K562 (cell line): ENCODE results near the gene CENPV. TPM values are rescaled to one million over a fixed set of nuclear protein-coding genes. Genes with fewer than 3 reads are reported as not detected.

Source experiments
- ELF4 ChIP-seq: fragments of 450-650 bp; formaldehyde crosslinking; IDR thresholded peaks from 2 replicates; pipeline ENCODE4 v1.4.0; 2022; ENCODE audit warnings: missing genetic modification characterization
- EP400 ChIP-seq: fragments of 450-650 bp; IDR thresholded peaks from 2 replicates; pipeline ENCODE4 v1.6.1; 2017; ENCODE audit warnings: antibody characterized with exemption, mild to moderate bottlenecking, moderate library complexity
- FUS ChIP-seq: fragments of 200-400 bp; formaldehyde crosslinking; optimal IDR thresholded peaks from 2 replicates; pipeline ENCODE3; 2017; ENCODE audit warnings: low read depth, low read length
- GABPB1 ChIP-seq: sonication (generic); formaldehyde crosslinking; IDR thresholded peaks from 2 replicates; pipeline ENCODE4 v1.8.0; 2022; ENCODE audit warnings: mild to moderate bottlenecking, missing genetic modification reagents
- HLTF ChIP-seq: fragments of 450-650 bp; IDR thresholded peaks from 2 replicates; pipeline ENCODE4 v1.6.1; 2016
- HSF4 ChIP-seq: fragments of 250-450 bp; sonication (Bioruptor Pico); IDR thresholded peaks from 2 replicates; pipeline ENCODE4 v2.1.2; 2022; ENCODE audit warnings: mild to moderate bottlenecking, moderate library complexity, borderline replicate concordance
- LARP7 ChIP-seq: fragments of 450-650 bp; IDR thresholded peaks from 2 replicates; pipeline ENCODE4 v1.6.1; 2016
- MAFF ChIP-seq: IDR thresholded peaks from 2 replicates; pipeline ENCODE4 v1.6.1; 2012; ENCODE audit warnings: low read length, improper control_type of control experiment
- NCOA2 ChIP-seq, 2 experiments: fragments of 450-650 bp; IDR thresholded peaks; 2 replicates each; pipeline ENCODE4 v1.6.1; 2018; ENCODE audit warnings: mild to moderate bottlenecking in 2 of 2, moderate library complexity in 1 of 2; ENCODE audit not compliant: partially characterized antibody in 2 of 2
- NFYB ChIP-seq: IDR thresholded peaks from 2 replicates; pipeline ENCODE4 v1.6.1; 2011; ENCODE audit warnings: mild to moderate bottlenecking, moderate library complexity; ENCODE audit not compliant: insufficient read length; ENCODE audit errors: extremely low read depth
- POLR3G ChIP-seq: IDR thresholded peaks from 2 replicates; pipeline ENCODE4 v1.6.1; 2011; ENCODE audit not compliant: insufficient read length, insufficient replicate concordance; ENCODE audit errors: extremely low read depth
- PPARD ChIP-seq: fragments of 250-450 bp; sonication (Bioruptor Pico); IDR thresholded peaks from 2 replicates; pipeline ENCODE4 v1.8.0; 2022; ENCODE audit warnings: inconsistent platforms, mild to moderate bottlenecking, moderate library complexity
- RCOR1 ChIP-seq, 2 experiments: IDR thresholded peaks; 2 replicates each; pipeline ENCODE4 v1.6.1; 2012; ENCODE audit warnings: low read depth in 2 of 2, low read length in 2 of 2, borderline replicate concordance in 1 of 2, improper control_type of control experiment in 1 of 2
- SMAD1 ChIP-seq: fragments of 150-350 bp; IDR thresholded peaks from 2 replicates; pipeline ENCODE4 v1.6.1; 2014; ENCODE audit warnings: low read length, low read depth; ENCODE audit not compliant: partially characterized antibody
- SMARCA4 ChIP-seq: fragments of 450-650 bp; IDR thresholded peaks from 2 replicates; pipeline ENCODE4 v1.6.1; 2016
- STAT5A ChIP-seq: IDR thresholded peaks from 2 replicates; pipeline ENCODE4 v1.6.1; 2012; ENCODE audit warnings: low read length, inconsistent platforms, borderline replicate concordance
- ZNF311 ChIP-seq: fragments of 250-450 bp; sonication (Bioruptor Pico); IDR thresholded peaks from 2 replicates; pipeline ENCODE4 v1.4.0; 2020; ENCODE audit warnings: mild to moderate bottlenecking, moderate library complexity
- polyA plus RNA-seq, 8 experiments: library from polyadenylated mRNA; depleted of rRNA in 4 of 8; stranded (reverse) in 5 of 8; unstranded in 3 of 8; fragments of >200 nt; fragmentation: Nextera tagmentation in 2 of 8; fragmentation: Illumina TruSeq in 1 of 8; extraction: Ambion mirVana in 2 of 8; extraction: Trizol in 1 of 8; gene quantifications; 2 replicates each; pipeline versions ENCODE4 v1.2.1 to v1.2.3, GENCODE V29; 2011 to 2014; ENCODE audit warnings: inconsistent platforms in 1 of 8, missing spikeins in 1 of 8
- total RNA-seq, 7 experiments: library from RNA; depleted of rRNA in 6 of 7; stranded (reverse); fragments of >200 nt in 6 of 7; fragmentation: Illumina TruSeq in 2 of 7; extraction: Trizol in 2 of 7; gene quantifications; 2 replicates each; pipeline versions ENCODE4 v1.2.1 to v1.2.3, GENCODE V29; 2011 to 2021; ENCODE audit warnings: low replicate concordance in 1 of 7
- TF ChIP-seq, protein P1 (sequence below): fragments of 250-450 bp; sonication (Bioruptor Pico); IDR thresholded peaks from 2 replicates; pipeline ENCODE4 v1.4.0; 2020; ENCODE audit warnings: mild to moderate bottlenecking, moderate library complexity
- TF ChIP-seq, protein P2 (sequence below): fragments of 450-650 bp; IDR thresholded peaks from 2 replicates; pipeline ENCODE4 v1.6.1; 2016; ENCODE audit warnings: mild to moderate bottlenecking
- TF ChIP-seq, protein P3 (sequence below): fragments of 450-650 bp; IDR thresholded peaks from 2 replicates; pipeline ENCODE4 v1.6.1; 2017; ENCODE audit warnings: antibody characterized with exemption
- TF ChIP-seq, protein P4 (sequence below): fragments of 250-450 bp; sonication (Bioruptor Pico); IDR thresholded peaks from 2 replicates; pipeline ENCODE4 v1.4.0; 2020; ENCODE audit warnings: mild to moderate bottlenecking, moderate library complexity

CENPV gene
- total and polyA plus RNA-seq, 9 of the 15 experiments (the other 6 are each of a cell fraction or from before 2014, with no cell fraction given), result 17.8 to 131 (median 89.3) TPM

DNA sequence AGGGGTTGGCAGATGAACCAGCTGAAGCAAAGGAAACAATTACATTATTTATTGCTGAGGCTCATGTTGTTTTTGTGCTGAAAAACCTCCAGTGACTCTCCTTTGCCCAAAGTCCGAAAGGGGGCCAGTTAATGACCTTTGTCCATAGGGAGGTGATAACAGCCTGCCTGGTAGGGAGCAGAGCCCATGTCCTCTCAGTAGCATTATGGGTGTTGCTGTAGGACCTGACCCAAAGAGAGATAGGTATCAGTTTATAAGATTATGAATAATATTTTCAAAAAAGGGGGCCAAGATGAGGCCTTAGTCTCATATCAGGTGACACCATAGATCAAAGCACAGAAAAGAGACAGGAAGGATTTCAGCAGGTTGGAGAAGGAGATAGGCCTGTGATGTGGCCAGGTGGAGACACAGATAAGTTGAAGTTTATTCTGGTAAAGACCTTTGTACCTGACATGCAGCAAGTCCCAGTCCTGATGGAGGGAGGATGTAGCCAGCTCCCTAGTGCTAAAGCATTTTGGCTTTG, 55.1 kb downstream of the CENPV start (continued):
- TF ChIP-seq, protein P1, sequence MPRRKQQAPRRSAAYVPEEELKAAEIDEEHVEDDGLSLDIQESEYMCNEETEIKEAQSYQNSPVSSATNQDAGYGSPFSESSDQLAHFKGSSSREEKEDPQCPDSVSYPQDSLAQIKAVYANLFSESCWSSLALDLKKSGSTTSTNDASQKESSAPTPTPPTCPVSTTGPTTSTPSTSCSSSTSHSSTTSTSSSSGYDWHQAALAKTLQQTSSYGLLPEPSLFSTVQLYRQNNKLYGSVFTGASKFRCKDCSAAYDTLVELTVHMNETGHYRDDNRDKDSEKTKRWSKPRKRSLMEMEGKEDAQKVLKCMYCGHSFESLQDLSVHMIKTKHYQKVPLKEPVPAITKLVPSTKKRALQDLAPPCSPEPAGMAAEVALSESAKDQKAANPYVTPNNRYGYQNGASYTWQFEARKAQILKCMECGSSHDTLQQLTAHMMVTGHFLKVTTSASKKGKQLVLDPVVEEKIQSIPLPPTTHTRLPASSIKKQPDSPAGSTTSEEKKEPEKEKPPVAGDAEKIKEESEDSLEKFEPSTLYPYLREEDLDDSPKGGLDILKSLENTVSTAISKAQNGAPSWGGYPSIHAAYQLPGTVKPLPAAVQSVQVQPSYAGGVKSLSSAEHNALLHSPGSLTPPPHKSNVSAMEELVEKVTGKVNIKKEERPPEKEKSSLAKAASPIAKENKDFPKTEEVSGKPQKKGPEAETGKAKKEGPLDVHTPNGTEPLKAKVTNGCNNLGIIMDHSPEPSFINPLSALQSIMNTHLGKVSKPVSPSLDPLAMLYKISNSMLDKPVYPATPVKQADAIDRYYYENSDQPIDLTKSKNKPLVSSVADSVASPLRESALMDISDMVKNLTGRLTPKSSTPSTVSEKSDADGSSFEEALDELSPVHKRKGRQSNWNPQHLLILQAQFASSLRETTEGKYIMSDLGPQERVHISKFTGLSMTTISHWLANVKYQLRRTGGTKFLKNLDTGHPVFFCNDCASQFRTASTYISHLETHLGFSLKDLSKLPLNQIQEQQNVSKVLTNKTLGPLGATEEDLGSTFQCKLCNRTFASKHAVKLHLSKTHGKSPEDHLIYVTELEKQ (CRISPR knock-in tag), result no peak
- TF ChIP-seq FUS (no peak), ZNF311 (CRISPR knock-in tag) (no peak), LARP7 (no peak), NCOA2 (IDR thresholded peaks at IDR 0.05; ENCODE audit: partially characterized antibody in 2 of 2) (no peak), SMARCA4 (peak; percentile 37; the same call in 1 of the 2 replicates), NFYB (no peak), MAFF (no peak), SMAD1 (no peak), PPARD (CRISPR knock-in tag) (no peak), EP400 (no peak), HSF4 (no peak), HLTF (no peak), POLR3G (no peak), STAT5A (peak; percentile 55; the same call in 1 of the 2 replicates), RCOR1 (IDR thresholded peaks at IDR 0.05; ENCODE audit: borderline replicate concordance in 1 of 2, low read depth in 2 of 2, low read length in 2 of 2) (peak in 1 of 2 experiments; percentile 56; a peak in 2 of 4 replicates), GABPB1 (CRISPR knock-in tag) (no peak), ELF4 (CRISPR knock-in tag) (no peak)
- TF ChIP-seq, protein P2, sequence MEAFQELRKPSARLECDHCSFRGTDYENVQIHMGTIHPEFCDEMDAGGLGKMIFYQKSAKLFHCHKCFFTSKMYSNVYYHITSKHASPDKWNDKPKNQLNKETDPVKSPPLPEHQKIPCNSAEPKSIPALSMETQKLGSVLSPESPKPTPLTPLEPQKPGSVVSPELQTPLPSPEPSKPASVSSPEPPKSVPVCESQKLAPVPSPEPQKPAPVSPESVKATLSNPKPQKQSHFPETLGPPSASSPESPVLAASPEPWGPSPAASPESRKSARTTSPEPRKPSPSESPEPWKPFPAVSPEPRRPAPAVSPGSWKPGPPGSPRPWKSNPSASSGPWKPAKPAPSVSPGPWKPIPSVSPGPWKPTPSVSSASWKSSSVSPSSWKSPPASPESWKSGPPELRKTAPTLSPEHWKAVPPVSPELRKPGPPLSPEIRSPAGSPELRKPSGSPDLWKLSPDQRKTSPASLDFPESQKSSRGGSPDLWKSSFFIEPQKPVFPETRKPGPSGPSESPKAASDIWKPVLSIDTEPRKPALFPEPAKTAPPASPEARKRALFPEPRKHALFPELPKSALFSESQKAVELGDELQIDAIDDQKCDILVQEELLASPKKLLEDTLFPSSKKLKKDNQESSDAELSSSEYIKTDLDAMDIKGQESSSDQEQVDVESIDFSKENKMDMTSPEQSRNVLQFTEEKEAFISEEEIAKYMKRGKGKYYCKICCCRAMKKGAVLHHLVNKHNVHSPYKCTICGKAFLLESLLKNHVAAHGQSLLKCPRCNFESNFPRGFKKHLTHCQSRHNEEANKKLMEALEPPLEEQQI, result no peak
- TF ChIP-seq, protein P3, sequence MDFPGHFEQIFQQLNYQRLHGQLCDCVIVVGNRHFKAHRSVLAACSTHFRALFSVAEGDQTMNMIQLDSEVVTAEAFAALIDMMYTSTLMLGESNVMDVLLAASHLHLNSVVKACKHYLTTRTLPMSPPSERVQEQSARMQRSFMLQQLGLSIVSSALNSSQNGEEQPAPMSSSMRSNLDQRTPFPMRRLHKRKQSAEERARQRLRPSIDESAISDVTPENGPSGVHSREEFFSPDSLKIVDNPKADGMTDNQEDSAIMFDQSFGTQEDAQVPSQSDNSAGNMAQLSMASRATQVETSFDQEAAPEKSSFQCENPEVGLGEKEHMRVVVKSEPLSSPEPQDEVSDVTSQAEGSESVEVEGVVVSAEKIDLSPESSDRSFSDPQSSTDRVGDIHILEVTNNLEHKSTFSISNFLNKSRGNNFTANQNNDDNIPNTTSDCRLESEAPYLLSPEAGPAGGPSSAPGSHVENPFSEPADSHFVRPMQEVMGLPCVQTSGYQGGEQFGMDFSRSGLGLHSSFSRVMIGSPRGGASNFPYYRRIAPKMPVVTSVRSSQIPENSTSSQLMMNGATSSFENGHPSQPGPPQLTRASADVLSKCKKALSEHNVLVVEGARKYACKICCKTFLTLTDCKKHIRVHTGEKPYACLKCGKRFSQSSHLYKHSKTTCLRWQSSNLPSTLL, result no peak
- TF ChIP-seq, protein P4, sequence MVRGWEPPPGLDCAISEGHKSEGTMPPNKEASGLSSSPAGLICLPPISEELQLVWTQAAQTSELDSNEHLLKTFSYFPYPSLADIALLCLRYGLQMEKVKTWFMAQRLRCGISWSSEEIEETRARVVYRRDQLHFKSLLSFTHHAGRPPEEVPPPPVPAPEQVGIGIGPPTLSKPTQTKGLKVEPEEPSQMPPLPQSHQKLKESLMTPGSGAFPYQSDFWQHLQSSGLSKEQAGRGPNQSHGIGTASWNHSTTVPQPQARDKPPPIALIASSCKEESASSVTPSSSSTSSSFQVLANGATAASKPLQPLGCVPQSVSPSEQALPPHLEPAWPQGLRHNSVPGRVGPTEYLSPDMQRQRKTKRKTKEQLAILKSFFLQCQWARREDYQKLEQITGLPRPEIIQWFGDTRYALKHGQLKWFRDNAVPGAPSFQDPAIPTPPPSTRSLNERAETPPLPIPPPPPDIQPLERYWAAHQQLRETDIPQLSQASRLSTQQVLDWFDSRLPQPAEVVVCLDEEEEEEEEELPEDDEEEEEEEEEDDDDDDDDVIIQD (CRISPR knock-in tag), result no peak
